ENCODE data around the gene USP25.

DNA sequence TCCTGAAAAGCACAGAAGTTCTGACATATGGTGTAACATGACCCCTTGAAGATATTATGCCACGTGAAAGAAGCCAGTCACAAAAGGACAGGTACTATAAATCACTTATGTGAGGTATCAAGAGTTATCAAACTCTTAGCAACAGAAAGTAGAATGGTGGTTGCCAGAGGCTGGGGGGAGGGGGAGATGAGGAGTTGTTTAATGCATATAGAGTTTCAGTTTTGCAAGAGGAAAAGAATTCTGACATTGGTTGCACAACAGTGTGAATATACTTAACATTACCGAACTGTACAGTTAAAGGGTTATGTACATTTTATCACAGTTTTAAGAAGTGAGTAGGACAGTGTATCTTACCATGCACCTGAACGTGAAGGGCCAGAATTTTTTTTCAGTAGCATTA lies 80.0 kb downstream of the USP25 start:
- TF ChIP-seq, protein P1, sequence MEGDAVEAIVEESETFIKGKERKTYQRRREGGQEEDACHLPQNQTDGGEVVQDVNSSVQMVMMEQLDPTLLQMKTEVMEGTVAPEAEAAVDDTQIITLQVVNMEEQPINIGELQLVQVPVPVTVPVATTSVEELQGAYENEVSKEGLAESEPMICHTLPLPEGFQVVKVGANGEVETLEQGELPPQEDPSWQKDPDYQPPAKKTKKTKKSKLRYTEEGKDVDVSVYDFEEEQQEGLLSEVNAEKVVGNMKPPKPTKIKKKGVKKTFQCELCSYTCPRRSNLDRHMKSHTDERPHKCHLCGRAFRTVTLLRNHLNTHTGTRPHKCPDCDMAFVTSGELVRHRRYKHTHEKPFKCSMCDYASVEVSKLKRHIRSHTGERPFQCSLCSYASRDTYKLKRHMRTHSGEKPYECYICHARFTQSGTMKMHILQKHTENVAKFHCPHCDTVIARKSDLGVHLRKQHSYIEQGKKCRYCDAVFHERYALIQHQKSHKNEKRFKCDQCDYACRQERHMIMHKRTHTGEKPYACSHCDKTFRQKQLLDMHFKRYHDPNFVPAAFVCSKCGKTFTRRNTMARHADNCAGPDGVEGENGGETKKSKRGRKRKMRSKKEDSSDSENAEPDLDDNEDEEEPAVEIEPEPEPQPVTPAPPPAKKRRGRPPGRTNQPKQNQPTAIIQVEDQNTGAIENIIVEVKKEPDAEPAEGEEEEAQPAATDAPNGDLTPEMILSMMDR (IDR thresholded peaks at IDR 0.05): no peak
- no peak for TF ChIP-seq ZFX (IDR thresholded peaks at IDR 0.05; ENCODE audit: borderline replicate concordance)

All from 22Rv1 (cell line).